GM23248 (cell line): ENCODE results near the gene SLC16A2.

Source experiments
- EZH2 ChIP-seq: fragments of 200-600 bp; sonication (generic); IDR thresholded peaks from 2 replicates; pipeline ENCODE4 v1.6.1; 2018; ENCODE audit warnings: antibody characterized with exemption, mild to moderate bottlenecking; ENCODE audit not compliant: insufficient read depth, poor library complexity, severe bottlenecking
- EZH2phosphoT487 ChIP-seq: fragments of 200-600 bp; sonication (generic); IDR thresholded peaks from 2 replicates; pipeline ENCODE4 v1.6.1; 2018; ENCODE audit warnings: antibody characterized with exemption, moderate library complexity, mild to moderate bottlenecking, low read depth; ENCODE audit not compliant: insufficient read depth

DNA sequence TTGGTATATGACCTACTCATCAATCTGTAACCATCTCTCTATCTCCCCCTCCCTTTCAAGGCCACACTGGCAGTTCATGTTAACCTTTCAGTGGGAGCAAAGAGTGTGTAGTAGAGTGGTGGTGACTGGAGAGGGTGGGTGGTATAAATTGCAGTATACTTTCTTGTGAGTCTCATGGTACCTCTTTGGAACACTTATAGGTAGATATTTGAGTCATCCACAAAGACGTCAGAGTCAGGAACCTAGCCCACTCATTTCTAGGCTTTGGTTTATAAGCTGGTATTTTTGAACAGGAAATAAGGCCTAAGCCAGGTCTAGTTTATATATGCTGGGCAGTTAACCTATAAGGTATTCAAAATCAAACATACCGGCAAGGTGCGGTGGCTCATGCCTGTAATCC, 156.8 kb downstream of the SLC16A2 start:
- no peak for TF ChIP-seq EZH2
- TF ChIP-seq EZH2phosphoT487 = no peak
